Metanephros (tissue), 1 donor: ENCODE measurements around the gene DCAF16. TPM values are rescaled to one million over a fixed set of nuclear protein-coding genes. Genes with fewer than 3 reads are reported as not detected.

ENCODE experiments used
- total RNA-seq: library from RNA; depleted of rRNA; stranded (reverse); fragments of >200 nt; gene quantifications from one replicate; pipeline ENCODE4 v1.2.3, GENCODE V29; 2014

DCAF16 gene
- 40.1 TPM for total RNA-seq

DNA sequence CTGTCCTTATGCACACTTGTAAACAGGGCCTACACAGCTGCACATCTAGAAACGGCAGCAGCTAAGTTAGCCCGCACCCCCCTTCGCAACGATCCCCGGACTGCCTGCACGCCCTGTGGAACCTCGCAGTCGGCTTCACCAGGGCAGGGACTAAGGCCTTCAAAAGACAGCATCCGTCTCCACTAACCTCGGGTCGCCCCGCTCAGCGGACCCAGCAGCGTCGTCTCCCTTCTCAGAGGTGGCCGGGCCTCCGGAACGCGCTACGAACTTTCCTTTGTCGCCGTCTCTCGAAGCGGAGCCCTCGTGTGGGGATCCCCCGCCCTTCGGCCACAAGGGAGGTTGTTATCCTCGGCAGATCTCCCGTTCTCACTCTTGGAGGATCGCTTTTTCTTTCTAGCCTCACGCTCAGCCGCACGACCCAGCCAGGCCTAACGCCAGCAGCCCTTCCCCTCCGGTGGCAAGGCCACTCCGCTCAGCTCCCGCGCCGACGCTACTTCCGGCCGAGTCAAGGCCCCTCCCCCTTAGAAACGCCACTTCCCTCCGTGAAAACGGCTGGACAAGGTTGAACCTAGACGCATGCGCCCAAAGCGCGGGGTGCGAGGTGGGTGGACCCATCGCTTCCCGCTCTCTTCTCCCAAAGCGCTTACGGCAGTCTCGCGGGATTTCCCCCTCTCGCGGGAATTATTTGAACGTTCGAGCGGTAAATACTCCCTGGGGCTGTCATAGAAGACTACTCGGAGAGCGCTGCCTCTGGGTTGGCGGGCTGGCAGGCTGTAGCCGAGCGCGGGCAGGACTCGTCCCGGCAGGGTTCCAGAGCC is at the start of gene DCAF16, which contains the start of gene NCAPG:
Gene DCAF16, minus strand, starts transcription at position 498 of the 818 bp plus-strand sequence. CDS start 6,616 bp downstream, outside the sequence.
Gene NCAPG, plus strand, starts transcription at position 720 of the 818 bp plus-strand sequence. CDS start 99 bp downstream, outside the sequence.

DNA sequence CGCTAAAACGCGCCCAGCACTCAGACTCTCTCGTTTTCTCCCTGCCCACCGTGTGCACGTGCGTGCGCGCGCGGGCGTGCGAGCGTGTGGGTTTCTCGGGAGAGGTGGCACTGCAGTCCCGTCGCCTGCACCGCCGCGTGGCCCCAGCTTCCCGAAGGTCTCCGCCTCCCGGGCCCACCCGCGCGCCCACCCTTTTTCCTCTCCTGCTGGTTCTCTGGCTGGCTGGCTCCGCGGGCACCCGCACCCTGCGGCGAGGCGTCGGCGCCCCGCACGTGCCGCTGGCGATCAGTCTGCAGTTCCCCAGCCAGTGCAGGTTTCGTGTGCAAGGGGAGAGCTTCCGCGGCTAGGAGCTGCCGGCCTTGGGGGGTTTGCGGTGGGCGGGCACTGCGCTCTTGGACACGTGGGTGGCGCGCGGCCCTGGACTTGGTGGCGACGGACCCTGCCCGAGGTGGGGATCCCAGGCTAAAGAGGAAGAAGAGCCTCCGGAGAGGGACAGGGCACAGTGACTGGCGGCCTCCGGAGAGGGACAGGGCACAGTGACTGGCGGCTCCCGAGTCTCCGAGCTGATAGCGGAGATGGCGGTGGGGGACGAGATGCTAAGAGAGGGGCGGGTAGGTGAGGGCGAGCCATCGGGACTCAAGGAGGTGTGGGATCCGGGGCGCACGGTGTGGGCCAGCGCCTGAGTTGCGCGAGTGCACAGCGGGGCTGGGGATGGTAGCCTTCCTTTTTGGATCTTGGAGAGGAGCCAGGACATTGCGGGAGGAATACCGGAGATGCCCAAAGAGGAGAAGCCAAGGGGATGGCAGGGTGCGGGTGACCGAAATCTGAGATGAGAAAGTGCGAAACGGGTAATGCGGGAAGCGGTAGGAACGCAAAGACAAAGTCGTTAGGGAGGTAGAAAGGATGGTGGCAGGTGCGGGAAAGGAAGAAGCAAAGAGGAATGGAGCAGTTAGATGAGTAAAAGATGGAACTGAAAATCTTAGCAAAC is 29.0 kb downstream of the DCAF16 start, which contains the start of gene FAM184B:
Gene FAM184B, minus strand, starts transcription at position 322 of the 988 bp plus-strand sequence. CDS start 322 bp downstream, outside the sequence.

Other genes with a start within 250 kb of the DCAF16 start
- 66.5 TPM for gene LAP3, start 233.6 kb downstream of the DCAF16 start, total RNA-seq
- gene MED28, start 196.1 kb downstream of the DCAF16 start, total RNA-seq, result 32.6 TPM
- 1.6 TPM for gene FAM184B, start 29.1 kb downstream of the DCAF16 start, total RNA-seq
- gene NCAPG, start 222 bp upstream of the DCAF16 start, total RNA-seq, result 12.6 TPM
- gene LCORL, start 211.0 kb upstream of the DCAF16 start, total RNA-seq, result 31.6 TPM